DOHH2 (cell line): ENCODE results near the gene RASGRP4.

ENCODE experiments used
- H3F3A ChIP-seq: fragments of 200-600 bp; sonication (generic), shearing (Covaris generic); 2 replicates; pipeline ENCODE4 v1.6.0; 2016; ENCODE audit warnings: antibody characterized with exemption, mild to moderate bottlenecking; ENCODE audit not compliant: control insufficient read depth, insufficient read depth
- H3K27ac ChIP-seq: fragments of 200-600 bp; sonication (generic); 2 replicates; pipeline ENCODE4 v1.5.1; 2014; ENCODE audit warnings: low read depth, mild to moderate bottlenecking, low read length, moderate library complexity
- H3K27me3 ChIP-seq: fragments of 200-600 bp; sonication (generic); 2 replicates; pipeline ENCODE4 v1.6.1; 2014; ENCODE audit warnings: mild to moderate bottlenecking, low read length, mixed read lengths; ENCODE audit not compliant: control insufficient read depth
- H3K36me3 ChIP-seq: fragments of 200-600 bp; sonication (generic); 2 replicates; pipeline ENCODE4 v1.6.1; 2014; ENCODE audit warnings: mild to moderate bottlenecking, low read length, moderate library complexity, mixed read lengths; ENCODE audit not compliant: control insufficient read depth
- H3K4me1 ChIP-seq: fragments of 200-600 bp; sonication (generic); 2 replicates; pipeline ENCODE4 v1.6.1; 2014; ENCODE audit warnings: mild to moderate bottlenecking, low read length, mixed read lengths; ENCODE audit not compliant: control insufficient read depth
- H3K4me2 ChIP-seq: fragments of 200-600 bp; sonication (generic); 2 replicates; pipeline ENCODE4 v1.6.0; 2014; ENCODE audit warnings: mild to moderate bottlenecking, low read length, moderate library complexity
- H3K4me3 ChIP-seq: fragments of 200-600 bp; sonication (generic); 2 replicates; pipeline ENCODE4 v1.5.1; 2014; ENCODE audit warnings: mild to moderate bottlenecking, low read length, mixed read lengths
- H3K79me2 ChIP-seq: fragments of 200-600 bp; sonication (generic); 2 replicates; pipeline ENCODE4 v1.6.1; 2014; ENCODE audit warnings: mild to moderate bottlenecking, low read length, mixed read lengths; ENCODE audit not compliant: control insufficient read depth
- H3K9me2 ChIP-seq: fragments of 200-600 bp; sonication (generic); replicated peaks from 2 replicates; pipeline ENCODE4 v1.6.1; 2014; ENCODE audit warnings: mild to moderate bottlenecking, low read length, mixed read lengths; ENCODE audit not compliant: control insufficient read depth
- H3K9me3 ChIP-seq: fragments of 200-600 bp; sonication (generic); 2 replicates; pipeline ENCODE4 v1.6.1; 2014; ENCODE audit warnings: antibody characterized with exemption, low read length, mixed read lengths; ENCODE audit not compliant: control insufficient read depth, insufficient read depth
- H4K20me1 ChIP-seq: fragments of 200-600 bp; sonication (generic); 2 replicates; pipeline ENCODE4 v1.6.0; 2014; ENCODE audit warnings: low read depth, mild to moderate bottlenecking, antibody characterized with exemption, low read length, moderate library complexity; ENCODE audit not compliant: control insufficient read depth, insufficient read depth
- CTCF ChIP-seq: fragments of 200-600 bp; sonication (generic); IDR thresholded peaks from one replicate; pipeline ENCODE4 v1.5.1; 2014; ENCODE audit warnings: antibody characterized with exemption, mild to moderate bottlenecking, low read depth, low read length; ENCODE audit not compliant: poor library complexity, severe bottlenecking
- EZH2phosphoT487 ChIP-seq: fragments of 200-600 bp; sonication (generic); IDR thresholded peaks from 2 replicates; pipeline ENCODE4 v1.6.1; 2017; ENCODE audit warnings: borderline replicate concordance, mild to moderate bottlenecking, antibody characterized with exemption, low read length, moderate library complexity, mixed read lengths

RASGRP4 gene

GRCh38 chr19:38400361-38400760 is 25.7 kb downstream of the RASGRP4 start:
- Histone ChIP-seq H3K4me1 (peaks cover 9% of the 10 kb centered on the region), H3K27ac (no peak overlapping the region), H3K4me2 (no peak overlapping the region), H3K9me2 (no peaks in the 10 kb centered on the region), H3K9me3 (no peaks in the 10 kb centered on the region), H3K4me3 (no peak overlapping the region), H3K36me3 (no peaks in the 10 kb centered on the region), H3F3A (no peaks in the 10 kb centered on the region), H4K20me1 (no peaks in the 10 kb centered on the region), H3K79me2 (peaks cover 4% of the 10 kb centered on the region; the same call in 1 of the 2 replicates), H3K27me3 (peaks cover 10% of the 10 kb centered on the region)
- TF ChIP-seq CTCF (no peak), EZH2phosphoT487 (no peak)

DNA sequence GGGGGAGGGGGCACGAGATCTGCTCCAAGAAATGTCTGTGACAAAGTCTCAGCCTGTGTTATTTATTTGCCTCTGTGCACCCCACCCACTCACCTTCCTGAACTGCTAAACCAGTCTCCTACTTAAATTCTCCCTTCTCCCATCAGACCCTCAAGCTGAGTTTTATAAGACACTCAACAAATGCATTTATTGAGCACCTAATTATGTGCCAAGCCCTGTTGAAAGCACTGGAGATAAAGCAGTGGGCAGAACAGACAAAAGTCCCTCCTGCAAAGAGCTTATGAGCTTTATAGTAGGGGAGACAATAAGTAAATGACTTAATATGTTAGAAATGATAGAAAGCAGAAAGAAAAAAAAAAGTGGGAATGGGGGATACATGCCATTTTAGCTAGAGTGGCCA is 26.5 kb downstream of the RASGRP4 start:
- Histone ChIP-seq H3K79me2 (peaks cover 4% of the 10 kb centered on the region; the same call in 1 of the 2 replicates), H3K9me2 (no peaks in the 10 kb centered on the region), H3K4me2 (no peak overlapping the region), H3K27ac (no peak overlapping the region), H3K36me3 (no peaks in the 10 kb centered on the region), H4K20me1 (no peaks in the 10 kb centered on the region), H3K9me3 (no peaks in the 10 kb centered on the region), H3K4me3 (no peak overlapping the region), H3K4me1 (peaks cover 9% of the 10 kb centered on the region), H3F3A (no peaks in the 10 kb centered on the region), H3K27me3 (peaks cover 18% of the 10 kb centered on the region)
- no peak for TF ChIP-seq CTCF
- no peak for TF ChIP-seq EZH2phosphoT487

DNA sequence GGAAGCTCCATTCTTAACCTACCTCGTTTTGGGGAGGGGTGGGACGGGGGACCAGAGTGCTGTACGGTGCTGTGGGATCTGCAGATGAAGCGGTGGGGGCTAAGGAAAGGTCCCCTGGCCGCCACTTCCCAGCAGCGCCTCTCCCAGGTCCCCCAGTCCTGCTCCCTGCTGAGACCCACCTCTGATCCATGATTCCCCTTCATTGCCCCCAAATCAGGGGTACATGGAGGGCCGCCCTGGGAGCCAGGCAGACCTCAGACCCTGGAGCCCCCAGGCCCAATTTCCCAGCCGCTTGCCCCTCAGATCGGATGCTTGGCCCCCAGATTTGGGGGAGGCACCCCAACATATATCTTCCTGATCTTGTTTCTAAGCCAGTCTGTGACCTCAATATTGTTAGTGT is 26.9 kb downstream of the RASGRP4 start:
- TF ChIP-seq EZH2phosphoT487 (no peak), CTCF (no peak)
- peaks cover 22% of the 10 kb centered on the region for H3K27me3 ChIP-seq
- H3K4me2 ChIP-seq: no peak overlapping the region
- H3K4me3 ChIP-seq: no peak overlapping the region
- no peak overlapping the region for H3K27ac ChIP-seq
- no peaks in the 10 kb centered on the region for H3K9me2 ChIP-seq
- H3F3A ChIP-seq: no peaks in the 10 kb centered on the region
- peaks cover 7% of the 10 kb centered on the region for H3K4me1 ChIP-seq
- H3K79me2 ChIP-seq: peaks cover 2% of the 10 kb centered on the region; the same call in 1 of the 2 replicates
- no peaks in the 10 kb centered on the region for H4K20me1 ChIP-seq
- no peaks in the 10 kb centered on the region for H3K36me3 ChIP-seq
- no peaks in the 10 kb centered on the region for H3K9me3 ChIP-seq
